Sigmoid colon (tissue), 4 donors: ENCODE results near the gene EEA1.

Experiments
- CTCF ChIP-seq, 4 experiments: fragments of 450-650 bp in 3 of 4; fragments of 200-600 bp in 1 of 4; IDR thresholded peaks; one replicate each; pipeline ENCODE4 v1.5.1; 2016 to 2019; ENCODE audit warnings: antibody characterized with exemption in 4 of 4, mild to moderate bottlenecking in 3 of 4, moderate library complexity in 2 of 4
- POLR2A ChIP-seq, 2 donors: fragments of 450-650 bp; IDR thresholded peaks; one replicate each; pipeline ENCODE4 v1.6.1; 2016; ENCODE audit warnings: antibody characterized with exemption in 2 of 2, mild to moderate bottlenecking in 2 of 2, moderate library complexity in 2 of 2
- POLR2AphosphoS5 ChIP-seq, 4 donors: sonication (generic); formaldehyde crosslinking; IDR thresholded peaks; one replicate each; pipeline ENCODE4 v1.6.1; 2017; ENCODE audit warnings: antibody characterized with exemption in 4 of 4

GRCh38 chr12:92747151-92747550, 181.9 kb downstream of the EEA1 start:
- TF ChIP-seq POLR2A (IDR thresholded peaks at IDR 0.05), result no peak
- no peak for TF ChIP-seq CTCF (IDR thresholded peaks at IDR 0.05)
- no peak for TF ChIP-seq POLR2AphosphoS5 (IDR thresholded peaks at IDR 0.05)
